Activated T-cell treated with anti-CD3 and anti-CD28 coated beads, Interleukin-2, amount 50 U/mL, for 1 hour (primary cell): ENCODE results near the gene SCUBE2.
"Not testable (repeated sequence)": the region's sequence is repeated elsewhere in the genome, so short reads cannot be mapped to it uniquely, and the experiment has no call there.

Experiments
- DNase-seq: peaks from one replicate; pipeline ENCODE4 v3.0.0-alpha.2; 2020

SCUBE2 gene

DNA sequence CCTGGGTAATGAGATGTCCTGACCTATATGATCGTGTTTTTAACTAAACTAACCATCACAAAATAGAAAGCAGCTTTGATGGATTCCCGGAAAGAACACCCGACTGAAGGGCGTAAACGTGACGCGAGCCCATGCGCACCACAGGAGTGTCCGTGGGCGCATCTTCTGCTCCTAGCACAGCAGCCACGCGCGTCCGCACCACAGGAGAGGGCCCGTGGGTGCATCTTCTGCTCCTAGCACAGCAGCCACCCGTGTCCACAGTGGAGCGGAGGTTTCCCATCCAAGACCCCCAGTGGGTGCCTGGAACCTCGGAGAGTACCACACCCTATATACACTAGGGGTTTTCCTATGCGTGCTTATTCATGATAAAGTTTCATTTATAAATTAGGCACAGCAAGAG is 51.5 kb downstream of the SCUBE2 start:
- no peak for DNase-seq

- DNase-seq: no peak
Measured at GRCh38 chr11:9039198-9039597, 52.2 kb downstream of the SCUBE2 start.

- DNase-seq: no peak
Measured at GRCh38 chr11:9038541-9038940, 52.9 kb downstream of the SCUBE2 start.

- DNase-seq: no peak
Measured at GRCh38 chr11:9037963-9038362, 53.4 kb downstream of the SCUBE2 start.

- no peak for DNase-seq
Measured at GRCh38 chr11:9037046-9037780, 54.2 kb downstream of the SCUBE2 start.

GRCh38 chr11:9030601-9031000 is 60.8 kb downstream of the SCUBE2 start:
- no peak for DNase-seq

GRCh38 chr11:9029422-9029821 is 62.0 kb downstream of the SCUBE2 start:
- no peak for DNase-seq

DNA sequence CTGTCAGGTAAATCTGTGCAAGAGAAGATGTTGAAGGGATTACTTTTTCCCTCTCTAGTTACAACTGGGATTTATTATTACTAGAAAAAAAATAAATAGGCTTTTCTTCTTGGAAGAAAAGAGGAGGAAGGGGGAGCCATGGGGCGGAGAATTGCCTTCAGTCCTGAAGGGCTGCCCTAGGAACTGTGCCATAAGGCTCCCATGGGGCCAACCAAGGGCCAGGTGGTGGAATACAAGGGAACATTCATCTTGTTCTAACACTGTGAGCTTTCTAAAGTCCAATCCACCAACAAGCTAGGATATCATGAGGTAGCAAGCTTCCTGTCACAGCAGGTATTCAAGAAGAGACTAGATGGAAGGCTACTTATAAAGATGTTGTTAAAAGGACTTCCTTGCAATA is 62.8 kb downstream of the SCUBE2 start:
- DNase-seq: no peak

GRCh38 chr11:9025101-9025850 is 66.1 kb downstream of the SCUBE2 start:
- no peak for DNase-seq

- no peak for DNase-seq
Measured at GRCh38 chr11:9022961-9023680, 68.3 kb downstream of the SCUBE2 start.

GRCh38 chr11:9020916-9021315 is 70.5 kb downstream of the SCUBE2 start:
- DNase-seq: no peak

DNA sequence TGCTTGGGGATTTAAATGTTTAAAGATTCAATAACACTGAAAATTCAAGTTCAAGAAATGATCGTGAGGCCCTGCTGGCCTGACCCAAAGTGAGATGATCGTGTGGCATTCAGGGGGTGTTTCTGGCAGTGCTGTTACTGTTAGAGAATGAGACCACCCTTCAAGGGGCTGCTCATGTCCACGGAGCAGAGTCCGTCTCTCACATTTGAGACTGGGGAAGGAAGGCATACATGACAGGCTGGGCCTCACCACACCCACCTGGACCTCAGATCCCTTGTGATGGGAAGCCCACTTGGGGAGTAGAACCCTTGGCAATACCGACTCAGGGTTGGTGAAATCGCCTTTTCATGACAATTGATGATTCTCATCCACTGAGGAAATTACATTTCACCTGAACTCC is 71.5 kb downstream of the SCUBE2 start:
- no peak for DNase-seq

DNA sequence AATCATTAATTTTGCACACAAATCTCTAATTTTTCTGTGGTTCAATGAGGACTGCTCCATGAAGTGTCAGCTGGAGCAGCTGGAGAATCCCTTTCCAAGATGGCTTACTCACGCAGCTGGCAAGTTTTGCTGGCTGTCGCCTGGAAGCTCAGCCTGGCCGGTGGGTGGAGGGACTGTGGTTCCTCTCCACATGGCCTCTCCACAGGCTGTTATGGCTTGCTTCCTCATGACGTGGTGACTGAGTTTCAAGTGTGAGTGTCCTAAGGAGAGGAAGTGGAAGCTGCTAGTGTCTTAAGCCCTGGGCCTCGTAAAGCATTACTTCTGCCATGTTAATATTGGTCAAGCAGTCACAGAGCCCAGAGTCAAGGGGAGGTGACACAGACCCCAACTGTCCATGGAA is 73.6 kb downstream of the SCUBE2 start:
- DNase-seq: no peak

DNA sequence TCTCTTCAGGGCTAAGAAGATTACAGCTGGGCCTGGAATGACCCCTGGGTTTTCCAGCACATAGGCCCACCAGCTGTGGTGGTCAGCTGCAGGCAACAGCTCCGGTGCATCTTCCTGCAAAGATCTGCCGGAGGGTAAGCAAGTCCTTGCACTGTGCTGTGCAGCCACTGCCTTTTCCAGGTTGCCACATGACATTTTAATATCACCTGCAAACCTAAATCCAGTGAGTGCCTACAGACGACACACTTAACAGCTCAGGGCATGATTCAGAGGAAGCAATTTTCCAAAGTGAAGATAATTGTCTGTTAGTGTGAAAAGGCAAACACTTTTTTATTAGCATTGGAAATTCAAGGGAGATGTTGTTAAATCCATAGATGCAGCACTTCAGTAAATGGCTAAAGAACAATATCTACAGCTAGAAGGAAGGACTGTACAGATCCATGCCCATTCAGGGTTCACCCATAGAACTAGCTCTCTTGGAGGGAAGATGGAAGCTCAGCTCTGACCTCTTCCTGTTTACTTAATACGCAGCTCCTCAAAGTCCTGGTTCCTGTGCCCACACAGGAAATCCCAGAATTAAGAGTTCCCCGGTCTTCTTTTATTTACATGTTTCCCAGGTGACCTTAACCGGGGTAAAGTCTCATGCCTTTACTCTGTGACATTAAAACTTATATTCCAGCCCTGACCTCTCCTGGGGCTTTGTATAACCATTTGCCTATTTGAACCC is 74.3 kb downstream of the SCUBE2 start:
- no peak for DNase-seq

- peak; percentile 53 for DNase-seq
Measured at GRCh38 chr11:9015677-9016076, 75.7 kb downstream of the SCUBE2 start.

DNA sequence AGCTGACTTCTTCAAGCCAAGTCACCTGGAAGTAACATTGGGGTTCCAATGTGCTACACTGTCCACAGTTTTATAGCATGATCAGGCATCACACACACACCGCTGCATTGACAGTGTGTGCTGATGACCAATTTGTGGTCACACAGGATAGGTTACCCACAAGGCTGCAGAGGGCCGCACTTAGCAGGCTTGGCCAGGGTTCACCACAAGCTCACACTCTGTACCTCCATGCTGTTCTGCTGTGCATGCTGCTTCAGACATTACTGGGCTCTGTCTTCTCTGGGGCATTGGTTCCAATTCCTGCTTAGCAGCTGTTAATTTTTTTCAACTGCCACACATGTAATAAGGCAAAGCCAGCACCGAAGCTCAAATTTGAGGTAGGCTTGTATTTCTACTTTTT is 76.6 kb downstream of the SCUBE2 start:
- DNase-seq: no peak

GRCh38 chr11:9013373-9013772 is 78.0 kb downstream of the SCUBE2 start:
- DNase-seq: no peak

DNA sequence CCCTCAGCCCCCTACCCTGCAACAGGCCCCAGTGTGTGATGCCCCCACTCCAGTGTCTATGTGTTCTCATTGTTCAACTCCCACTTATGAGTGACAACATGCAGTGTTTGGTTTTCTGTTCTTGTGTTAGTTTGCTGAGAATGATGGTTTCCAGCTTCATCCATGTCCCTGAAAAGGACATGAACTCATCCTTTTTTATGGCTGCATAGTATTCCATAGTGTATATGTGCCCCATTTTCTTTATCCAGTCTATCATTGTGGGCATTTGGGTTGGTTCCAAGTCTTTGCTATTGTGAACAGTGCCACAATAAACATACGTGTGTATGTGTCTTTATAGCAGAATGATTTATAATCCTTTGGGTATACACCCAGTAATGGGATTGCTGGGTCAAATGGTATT is 81.9 kb downstream of the SCUBE2 start:
- not testable (repeated sequence) for DNase-seq

GRCh38 chr11:9008661-9009060 is 82.7 kb downstream of the SCUBE2 start:
- DNase-seq: no peak

DNA sequence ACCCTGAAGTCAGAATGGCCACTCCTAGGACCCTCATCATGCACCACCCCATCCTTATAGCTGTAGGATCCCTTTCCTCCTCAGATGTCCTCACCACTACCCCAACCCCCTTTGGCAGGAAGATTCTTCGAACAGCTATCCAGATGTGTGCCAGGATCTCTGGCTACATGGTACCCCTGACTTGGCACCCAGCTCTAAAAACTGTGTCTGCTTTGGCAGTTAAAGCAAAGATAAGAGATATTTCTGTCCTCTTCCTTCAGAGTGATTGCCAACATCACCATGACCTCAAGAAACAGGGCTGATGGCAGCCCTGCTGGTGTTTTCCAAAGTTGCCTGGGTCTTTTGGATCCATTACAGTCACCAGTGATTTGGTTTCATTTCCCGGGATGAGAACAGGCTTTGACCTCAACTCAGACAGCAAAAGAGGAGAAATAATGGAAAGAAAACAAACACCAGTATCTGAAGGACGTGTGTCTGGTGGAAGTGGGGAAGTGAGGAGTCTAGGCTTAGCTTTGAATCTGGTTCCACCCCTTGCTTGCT is 83.3 kb downstream of the SCUBE2 start:
- no peak for DNase-seq

DNA sequence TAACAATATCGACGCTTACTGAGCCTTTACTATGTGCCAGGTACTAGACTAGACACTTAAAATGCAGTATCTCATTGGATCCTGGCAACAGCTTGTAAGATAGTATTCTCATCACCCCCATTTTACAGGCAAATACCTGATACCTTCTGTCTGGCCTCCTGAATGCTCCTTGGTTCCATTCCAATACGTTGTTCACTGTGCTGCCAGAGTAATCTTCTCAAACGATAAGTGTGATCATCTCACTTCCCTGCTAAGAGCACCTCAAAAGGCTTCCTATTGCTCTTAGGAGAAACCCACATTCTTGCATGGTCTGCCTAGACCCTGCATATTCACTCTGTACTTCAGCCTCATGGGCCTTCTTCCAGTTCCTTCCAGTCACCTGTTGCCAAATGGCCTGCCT is 86.3 kb downstream of the SCUBE2 start:
- no peak for DNase-seq

GRCh38 chr11:9004183-9004926 is 87.0 kb downstream of the SCUBE2 start:
- peak; percentile 49 for DNase-seq
